Stimulated activated CD4-positive, alpha-beta T cell treated with anti-CD3 and anti-CD28 coated beads, Interleukin-15, amount 100 ng/mL, for 24 hours (primary cell): ENCODE data around the gene LRRC8D.
"Not testable (repeated sequence)": the region's sequence is repeated elsewhere in the genome, so short reads cannot be mapped to it uniquely, and the experiment has no call there.

ENCODE experiments used
- DNase-seq: peaks from one replicate; pipeline ENCODE4 v3.0.0-alpha.2; 2020

LRRC8D gene

DNA sequence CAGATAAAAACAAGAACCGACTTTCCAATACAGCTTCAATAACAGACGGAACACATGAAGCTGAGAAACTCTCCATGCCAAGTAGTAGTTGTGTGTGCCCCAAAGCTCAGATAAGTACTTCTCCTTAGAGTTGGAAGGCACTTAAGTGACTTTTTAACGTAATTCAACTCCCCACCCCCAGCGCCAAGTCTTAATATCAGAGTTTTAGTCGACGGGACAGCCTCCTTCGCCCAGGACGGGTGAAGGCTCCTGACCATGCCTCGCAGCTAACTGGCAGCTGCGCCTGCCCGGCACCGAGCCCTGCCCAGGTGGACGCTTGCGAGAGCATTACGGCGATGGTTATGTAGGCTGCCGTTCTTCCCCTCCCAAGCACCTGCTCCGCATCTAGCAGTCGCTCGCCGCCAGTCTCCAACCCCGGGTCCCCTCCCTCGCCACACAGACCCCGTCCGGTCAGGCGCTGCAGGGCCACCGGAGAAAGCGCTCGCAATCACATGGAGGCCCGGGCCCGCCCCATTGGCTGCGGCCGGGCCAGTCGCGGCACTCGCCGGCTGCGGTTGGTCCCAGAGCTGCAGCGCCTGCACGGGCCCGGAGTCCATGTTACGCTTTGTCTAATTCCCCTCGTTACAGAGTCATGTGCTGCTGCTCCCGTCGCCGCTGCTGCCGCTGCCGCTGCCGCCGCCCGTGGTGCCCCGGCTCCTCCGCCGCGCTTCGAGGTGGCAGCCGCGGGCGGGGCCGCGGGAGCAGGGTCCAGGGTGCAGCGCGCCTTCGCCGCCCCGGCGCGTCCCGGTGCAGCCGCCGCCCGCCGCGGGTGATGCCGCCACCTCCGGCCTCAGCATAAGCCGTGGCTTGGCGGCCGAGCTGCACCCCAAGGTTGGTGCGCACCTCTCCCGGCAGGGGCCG lies at the start of gene LRRC8D:
Gene LRRC8D (plus strand): TSS at position 611 of the 900 bp plus-strand sequence. CDS start 112,037 bp downstream, outside the sequence.
- DNase-seq = peak; percentile 83

DNA sequence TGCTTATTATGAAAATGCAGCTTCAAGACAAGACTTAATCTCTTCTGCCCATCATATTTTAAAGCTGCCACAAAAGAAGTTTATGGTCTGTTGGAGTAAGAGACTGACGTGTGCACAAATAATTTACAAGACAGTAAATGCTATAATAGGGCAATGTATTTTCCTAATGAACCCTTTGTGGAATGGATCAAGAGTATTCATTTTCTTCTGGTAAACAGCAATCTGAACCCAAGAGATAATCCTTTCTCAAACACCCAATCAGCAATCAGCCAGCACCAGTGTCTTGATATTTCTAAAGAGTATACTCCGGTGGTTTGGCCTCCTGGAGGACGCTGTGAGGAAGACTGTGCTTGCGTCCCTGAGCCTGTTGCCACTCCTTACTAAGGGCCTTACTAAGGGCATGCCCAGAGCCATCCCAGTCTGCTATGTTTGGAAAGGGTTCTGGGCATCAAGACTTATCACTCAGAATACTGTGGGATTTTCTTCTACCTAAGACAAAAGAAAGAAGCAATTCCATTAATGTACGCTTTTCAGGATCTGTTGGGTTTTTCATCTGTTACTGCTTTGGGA lies 48.8 kb upstream of the LRRC8D start:
- DNase-seq = no peak

DNA sequence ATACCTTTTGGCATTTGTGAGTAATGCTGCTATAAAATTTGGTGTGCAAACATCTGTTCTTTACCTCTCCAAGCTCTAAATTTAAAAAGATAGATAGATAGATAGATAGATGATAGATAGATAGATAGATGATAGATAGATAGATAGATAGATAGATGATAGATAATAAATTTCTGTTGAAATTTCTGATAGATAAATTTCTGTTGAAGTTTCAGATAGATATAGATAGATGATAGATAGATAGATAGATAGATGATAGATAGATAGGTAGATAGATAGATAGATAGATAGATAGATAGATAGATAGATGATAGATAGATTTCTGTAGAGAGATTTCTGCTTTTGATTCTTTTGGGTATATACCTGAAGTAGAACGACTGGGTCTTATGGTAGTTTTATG lies 44.7 kb upstream of the LRRC8D start:
- DNase-seq = not testable (repeated sequence)

DNA sequence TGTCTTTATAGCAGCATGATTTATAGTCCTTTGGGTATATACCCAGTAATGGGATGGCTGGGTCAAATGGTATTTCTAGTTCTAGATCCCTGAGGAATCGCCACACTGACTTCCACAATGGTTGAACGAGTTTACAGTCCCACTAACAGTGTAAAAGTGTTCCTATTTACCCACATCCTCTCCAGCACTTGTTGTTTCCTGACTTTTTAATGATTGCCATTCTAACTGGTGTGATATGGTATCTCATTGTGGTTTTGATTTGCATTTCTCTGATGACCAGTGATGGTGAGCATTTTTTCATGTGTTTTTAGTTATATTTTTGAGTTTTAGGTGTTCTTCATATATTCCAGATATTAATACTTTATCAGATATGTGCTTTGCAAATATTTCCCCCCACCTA lies 43.6 kb upstream of the LRRC8D start:
- DNase-seq = not testable (repeated sequence)

DNA sequence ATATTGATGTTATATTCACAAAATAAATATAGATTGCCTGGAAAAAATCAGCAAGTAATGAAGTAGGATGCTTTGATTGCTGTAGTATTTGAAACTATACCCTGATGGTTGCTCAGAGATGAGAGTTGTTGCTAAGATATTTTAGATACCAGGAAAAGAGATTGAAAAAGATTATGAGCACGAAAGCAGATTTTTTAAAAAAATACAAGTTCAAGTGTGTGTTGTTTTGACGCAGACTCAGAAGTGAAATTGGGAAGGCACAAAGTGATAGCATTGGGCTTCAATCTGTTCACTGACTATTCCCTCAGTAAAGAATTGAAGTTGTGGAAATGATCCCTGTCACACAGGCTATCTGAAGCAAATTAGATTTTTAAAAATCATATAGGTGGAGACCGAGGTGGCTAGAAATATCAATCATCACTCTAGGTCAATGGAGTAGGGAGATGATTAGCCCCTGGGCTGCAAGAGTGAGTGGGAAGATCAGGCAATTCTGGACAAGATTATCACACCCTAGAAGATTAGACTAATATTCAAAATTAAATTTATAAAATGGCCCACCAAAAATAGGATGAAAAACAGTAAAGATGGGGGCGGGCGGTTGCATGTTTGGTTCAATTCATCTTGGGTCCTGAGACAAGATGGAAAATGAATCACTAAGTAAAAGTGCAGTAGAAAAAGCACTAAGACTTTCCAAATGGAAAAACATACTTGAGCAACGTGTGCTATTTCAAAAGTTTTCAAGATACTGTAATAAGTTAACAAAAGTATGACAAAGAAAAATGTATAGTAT lies 41.5 kb upstream of the LRRC8D start:
- DNase-seq = peak; percentile 57

DNA sequence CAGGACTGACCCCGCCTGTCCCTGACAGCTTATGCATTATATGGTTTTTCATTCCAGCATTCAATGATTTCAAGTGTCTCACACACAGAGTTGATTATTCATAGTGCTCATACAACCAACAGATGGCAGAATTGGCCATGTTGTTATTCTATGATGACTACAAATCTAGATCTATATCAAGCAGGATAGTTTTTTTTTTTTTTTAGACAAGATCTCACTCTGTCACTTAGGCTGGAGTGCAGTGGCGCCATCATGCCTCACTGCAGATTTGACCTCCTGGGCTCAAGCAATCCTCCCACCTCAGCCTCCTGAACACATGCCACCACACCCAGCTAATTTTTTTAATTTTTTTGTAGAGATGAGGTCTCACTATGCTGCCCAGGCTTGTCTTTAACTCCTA lies 40.1 kb upstream of the LRRC8D start:
- peak; percentile 41 for DNase-seq

DNA sequence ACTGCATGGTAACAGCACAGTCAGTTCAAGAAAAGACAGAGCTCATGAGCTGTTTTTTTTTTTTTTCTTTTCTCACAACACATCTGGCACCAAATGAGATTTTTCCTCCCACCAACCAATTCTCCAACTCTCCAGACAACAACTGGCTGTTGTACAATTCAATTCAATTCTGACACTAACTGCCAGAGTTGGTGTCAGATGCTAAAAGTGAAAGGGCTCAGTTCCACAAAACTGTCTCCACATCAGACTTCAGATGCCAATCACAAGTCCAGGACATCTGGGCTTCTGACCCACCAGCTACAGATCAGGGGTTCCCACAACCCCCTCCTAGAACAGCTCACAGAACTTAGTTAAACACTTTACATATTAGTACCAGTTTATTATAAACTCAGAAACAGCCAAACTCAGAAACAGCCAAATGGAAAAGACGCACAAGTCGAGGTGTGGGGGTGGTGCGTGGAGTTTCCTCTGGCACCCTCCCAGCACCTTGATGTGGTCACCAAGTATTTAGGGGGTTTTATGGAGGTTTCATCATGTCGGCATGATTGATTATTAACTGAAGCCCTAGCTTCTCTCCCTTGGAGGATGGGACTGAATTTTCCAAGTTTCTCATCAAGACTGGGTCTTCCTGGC lies 39.2 kb upstream of the LRRC8D start:
- peak; percentile 87 for DNase-seq

DNA sequence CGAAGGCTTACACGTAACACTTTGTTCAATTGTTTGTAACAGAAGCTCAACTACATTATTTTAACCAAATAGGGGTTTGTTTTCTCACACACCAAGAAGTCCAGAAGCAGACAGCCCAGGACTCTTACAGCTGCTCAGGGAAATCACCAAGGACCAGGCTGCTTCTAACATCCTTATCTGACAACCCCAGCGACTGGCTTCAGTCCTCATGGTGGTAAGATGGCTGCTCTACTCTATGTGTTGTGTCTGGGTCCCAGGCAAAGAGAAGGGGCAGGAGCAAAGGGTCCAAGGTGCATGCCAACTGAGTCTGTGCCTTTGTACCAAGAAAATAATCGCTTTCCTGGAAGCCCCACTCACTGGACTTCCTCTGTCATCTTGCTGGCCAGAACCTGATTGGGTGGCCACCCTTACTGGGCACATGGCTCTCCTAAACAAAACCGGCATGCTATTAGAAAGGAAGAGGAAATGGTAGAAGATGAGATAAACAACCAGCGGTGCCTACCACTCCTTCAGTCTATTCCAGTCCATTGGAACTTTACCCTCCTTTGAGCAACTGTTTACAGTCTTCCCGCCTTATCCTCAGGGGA lies 34.1 kb upstream of the LRRC8D start:
- DNase-seq = no peak

DNA sequence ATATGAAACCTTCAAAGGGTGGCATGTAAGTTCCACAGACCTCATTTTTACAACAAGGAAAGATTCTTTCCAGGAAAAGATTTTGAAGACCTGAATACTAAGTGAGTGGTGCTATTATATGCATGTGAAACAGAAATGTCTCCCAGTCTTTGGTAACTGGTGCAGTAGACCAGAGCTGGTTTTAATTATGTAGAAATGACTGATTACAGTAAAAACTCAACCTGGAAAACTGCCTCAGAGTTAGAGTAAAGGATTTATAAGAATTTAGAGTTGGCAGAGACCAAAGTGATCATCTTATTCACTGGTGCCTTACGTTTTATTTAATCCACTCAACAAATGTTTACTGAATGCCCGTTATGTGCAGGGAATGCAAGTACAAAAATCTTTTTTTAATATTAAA lies 30.2 kb upstream of the LRRC8D start:
- no peak for DNase-seq

DNA sequence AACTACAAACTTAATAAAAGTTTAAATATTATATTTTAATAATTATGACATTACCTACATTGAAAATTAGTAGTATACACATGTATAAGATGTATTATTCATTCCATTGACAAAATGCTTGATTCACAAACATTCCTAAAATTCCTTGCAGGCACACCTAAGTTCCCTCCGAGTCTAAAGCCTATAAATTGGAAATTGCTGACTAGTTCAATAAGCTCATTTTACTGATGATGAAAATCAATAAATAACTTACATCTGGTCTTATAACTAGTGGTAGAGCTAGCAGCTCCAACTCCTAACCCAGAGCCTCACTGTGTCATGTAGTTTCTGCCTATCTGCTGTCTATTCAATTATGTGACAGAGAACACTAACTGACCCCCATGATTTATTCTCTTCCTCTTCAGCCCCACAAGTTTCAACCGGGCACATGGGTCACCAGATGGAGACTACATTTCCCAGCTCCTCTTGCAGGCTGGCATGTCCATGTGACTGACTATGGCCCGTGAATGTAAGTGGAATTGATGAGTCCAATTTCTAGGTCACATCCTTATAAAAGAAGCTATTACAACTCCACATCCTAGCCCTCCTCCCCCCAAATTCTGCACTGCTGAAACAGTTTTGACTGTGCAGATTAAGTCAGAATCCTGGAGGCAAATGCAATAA lies 29.6 kb upstream of the LRRC8D start:
- no peak for DNase-seq

DNA sequence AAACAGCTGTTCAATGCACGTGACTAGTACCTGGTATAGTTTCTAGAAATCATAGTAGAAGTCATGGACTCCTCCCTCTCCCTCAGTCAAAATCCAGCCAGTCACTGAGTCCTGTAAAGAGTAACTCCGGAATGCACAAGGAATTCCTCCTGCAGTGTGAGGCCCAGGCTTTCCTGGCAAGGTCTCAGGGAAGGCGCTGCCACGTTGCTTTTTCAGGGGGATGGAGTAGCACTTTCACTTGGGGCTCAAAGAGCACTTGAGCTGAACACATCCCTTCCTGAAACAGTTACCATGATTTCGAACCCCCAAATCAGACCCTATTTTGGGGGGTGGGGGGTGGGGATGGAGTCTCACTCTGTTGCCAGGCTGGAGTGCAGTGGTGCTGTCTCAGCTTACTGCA lies 26.4 kb upstream of the LRRC8D start:
- no peak for DNase-seq

DNA sequence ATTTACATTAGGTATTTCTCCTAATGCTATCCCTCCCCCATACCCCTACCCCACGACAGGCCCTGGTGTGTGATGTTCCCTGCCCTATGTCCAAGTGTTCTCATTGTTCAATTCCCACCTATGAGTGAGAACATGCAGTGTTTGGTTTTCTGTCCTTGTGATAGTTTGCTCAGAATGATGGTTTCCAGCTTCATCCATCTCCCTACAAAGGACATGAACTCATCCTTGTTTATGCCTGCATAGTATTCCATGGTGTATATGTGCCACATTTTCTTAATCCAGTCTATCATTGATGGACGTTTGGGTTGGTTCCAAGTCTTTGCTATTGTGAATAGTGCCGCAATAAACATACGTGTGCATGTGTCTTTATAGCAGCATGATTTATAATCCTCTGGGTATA lies 25.3 kb upstream of the LRRC8D start:
- DNase-seq = not testable (repeated sequence)

DNA sequence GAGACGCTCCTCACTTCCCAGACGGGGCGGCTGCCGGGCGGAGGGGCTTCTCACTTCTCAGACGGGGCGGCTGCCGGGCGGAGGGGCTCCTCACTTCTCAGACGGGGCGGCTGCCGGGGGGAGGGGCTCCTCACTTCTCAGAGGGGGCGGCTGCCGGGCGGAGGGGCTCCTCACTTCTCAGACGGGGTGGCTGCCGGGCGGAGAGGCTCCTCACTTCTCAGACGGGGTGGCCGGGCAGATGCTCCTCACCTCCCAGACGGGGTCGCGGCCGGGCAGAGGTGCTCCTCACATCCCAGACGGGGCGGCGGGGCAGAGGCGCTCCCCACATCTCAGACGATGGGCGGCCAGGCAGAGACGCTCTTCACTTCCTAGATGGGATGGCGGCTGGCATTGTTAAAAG lies 23.0 kb upstream of the LRRC8D start:
- DNase-seq = not testable (repeated sequence)

DNA sequence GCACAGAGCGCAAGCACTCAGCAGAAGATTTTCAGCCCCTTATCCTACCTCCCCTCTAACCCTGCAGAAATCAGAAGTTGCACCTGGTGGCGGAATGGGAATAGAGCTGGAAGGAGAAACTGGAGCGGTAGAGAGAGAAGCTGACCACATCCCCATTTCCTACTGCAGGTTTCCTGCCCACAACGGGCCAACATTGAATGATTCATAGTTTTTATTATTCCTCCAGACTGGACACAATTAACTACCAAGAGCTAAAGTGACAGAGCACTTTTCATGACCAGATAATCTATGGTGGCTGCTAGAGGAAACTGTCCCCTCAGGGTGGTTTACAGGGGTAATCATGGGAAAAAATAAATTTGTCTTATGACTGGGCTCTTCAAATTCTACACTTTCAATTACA lies 21.3 kb upstream of the LRRC8D start:
- no peak for DNase-seq

DNA sequence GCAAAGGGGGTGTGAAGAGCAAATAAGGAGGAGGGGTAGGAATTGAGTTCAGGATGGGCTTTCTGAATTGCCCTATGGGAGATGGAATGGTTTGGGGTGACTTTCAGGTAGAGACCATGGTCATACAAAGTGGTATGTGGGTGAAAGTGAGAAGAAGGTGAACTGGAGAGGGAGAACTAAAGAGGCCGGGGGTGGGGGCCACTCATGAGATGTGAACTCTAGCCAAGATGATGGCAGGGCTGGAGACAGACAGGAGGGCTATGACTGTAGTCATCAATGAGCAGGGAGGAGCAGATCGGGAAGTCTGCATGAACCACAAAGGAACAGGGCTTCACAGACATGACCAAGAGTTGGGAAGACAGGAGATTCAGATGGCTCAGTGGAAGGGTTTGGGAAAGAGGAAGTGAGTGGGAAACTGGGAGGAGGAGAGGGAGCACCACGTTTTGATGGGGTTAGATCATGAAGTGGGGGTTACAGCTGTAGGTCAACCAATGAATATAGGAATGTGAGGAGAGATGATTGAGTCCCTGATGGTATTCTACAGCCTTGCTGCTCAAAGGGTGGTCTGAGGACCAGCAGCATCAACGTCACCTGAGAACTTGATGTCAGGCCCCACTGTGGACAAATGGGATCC lies 20.7 kb upstream of the LRRC8D start:
- peak; percentile 5 for DNase-seq

DNA sequence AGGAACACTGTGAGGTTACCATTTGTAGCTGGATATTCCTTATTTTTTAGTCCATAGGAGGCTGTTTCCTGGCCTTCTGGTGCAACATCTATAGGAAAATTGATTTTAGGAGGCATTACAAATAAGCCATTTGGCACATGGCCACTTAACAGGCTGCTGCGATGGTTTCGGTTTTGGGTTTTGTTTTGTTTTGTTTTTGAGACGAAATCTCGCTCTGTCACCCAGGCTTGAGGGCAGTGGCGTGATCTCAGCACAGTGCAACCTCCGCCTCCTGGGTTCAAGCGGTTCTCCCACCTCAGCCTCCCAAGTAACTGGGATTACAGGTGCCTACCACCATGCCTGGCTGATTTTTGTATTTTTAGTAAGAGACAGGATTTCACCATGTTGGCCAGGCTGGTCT lies 20.1 kb upstream of the LRRC8D start:
- no peak for DNase-seq

DNA sequence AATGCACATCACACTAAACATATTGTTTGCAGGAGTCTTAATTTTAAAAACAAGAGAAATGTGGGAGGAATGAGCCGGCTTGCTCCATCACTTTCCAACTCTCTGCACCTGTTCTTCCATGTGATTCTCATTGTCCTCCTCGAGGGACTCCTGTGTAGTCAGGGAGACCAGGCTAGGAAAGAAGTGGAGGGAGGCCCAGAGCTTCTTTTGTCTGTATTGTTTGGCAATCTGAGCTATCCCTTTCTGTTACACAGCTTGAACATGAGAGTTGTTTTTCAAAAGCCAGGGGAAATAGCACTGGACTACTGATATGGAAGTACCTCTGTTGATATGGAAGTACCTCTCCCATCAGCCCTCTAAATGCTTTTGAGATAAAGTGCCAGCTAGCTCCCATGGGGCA lies 18.8 kb upstream of the LRRC8D start:
- no peak for DNase-seq

DNA sequence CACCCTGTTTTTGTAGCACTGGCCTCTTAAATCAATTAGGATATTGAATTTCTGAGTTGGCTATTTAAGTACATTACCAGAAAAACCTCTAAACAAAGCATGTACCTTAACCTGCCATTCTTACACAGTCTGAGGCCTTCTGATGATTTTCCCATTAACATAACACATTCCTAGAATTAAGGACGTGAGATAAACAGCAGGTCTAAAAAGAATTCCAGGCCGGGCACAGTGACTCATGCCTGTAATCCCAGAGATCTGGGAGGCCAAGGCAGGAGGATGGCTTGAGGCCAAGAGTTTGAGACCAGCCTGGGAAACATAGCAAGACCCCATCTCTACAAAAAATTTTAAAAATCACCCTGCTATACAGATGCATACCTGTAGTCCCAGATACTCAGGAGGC lies 18.0 kb upstream of the LRRC8D start:
- no peak for DNase-seq

DNA sequence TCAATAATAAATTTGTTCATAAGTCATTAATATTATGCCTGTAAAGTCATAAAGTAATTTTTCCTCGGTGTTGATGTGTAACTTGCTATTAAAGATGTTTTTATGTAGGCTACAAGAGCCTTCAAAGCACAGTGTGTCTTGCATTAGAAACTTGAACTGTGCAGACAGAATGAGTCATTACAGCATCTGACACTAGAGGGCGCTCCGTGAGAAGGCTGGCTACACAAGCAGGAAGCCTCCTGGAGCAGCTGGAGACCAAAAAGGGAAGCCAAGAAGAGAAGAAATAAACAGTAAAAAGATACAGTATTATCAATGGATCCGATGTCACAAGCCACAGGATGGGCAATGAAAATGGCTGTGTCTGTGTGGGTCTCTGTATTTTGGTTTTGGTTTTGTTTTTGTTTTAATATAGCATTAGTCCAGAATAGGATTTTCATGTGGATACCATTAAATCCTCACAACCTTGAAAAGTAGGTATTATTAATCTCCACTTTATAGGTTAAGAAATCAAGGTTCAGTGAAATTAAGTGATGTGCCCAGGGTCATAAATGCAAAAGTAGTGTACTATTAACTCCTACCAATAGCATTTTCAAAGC lies 16.1 kb upstream of the LRRC8D start:
- peak; percentile 91 for DNase-seq

DNA sequence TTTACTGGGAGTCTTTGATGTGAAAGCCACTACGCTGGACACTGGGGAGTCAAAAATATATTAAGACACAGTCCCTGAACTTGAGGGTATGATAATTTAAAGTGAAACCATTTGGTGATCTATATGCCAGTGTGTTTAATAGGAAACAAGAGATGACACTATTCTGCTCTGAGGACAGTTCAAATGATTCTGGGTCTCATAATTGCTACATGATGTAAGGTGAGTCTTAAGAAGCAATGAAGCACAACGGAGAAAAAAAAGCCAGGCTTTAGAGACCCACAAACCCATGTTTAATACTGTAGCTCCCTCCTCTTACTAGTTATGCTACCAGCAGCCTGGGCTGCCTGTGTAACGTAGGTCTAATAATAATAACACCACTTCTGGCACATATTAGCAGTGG lies 14.2 kb upstream of the LRRC8D start:
- no peak for DNase-seq

DNA sequence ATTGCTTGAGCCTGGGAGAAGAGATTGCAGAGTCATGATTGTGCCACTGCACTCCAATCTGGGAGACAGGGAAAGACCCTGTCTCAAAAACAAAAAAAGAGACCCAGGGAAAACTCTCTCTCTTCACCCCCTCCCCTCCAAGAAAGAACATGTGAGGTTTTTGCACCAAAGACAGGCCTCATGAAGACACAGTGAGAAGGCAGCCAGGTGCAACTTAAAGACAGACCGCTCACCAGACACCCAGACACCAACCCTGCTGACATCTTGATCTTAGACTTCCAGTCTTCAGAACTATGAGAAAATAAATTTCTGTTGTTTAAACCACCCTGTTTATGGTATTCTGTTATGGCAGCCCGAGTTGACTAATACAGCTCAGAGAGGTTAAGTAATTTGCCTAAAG lies 13.3 kb upstream of the LRRC8D start:
- no peak for DNase-seq
